Right lobe of liver (tissue), 4 donors: ENCODE results near the gene TBC1D5.

ENCODE experiments used
- CTCF ChIP-seq, 4 donors: fragments of 200-600 bp in 3 of 4; fragments of 450-650 bp in 1 of 4; IDR thresholded peaks; one replicate each; pipeline versions ENCODE4 v1.5.1 to v1.8.0; 2016 to 2022; ENCODE audit warnings: antibody characterized with exemption in 4 of 4, mild to moderate bottlenecking in 2 of 4
- POLR2A ChIP-seq: fragments of 450-650 bp; IDR thresholded peaks from one replicate; pipeline ENCODE4 v1.6.1; 2017; ENCODE audit warnings: antibody characterized with exemption, mild to moderate bottlenecking
- donor health status: DM: no; HTN: no; CAD: no.
- donor health status: DM: no; HTN: no; CAD: no.
- donor health status: DM: no; HTN: yes; CAD: no.

DNA sequence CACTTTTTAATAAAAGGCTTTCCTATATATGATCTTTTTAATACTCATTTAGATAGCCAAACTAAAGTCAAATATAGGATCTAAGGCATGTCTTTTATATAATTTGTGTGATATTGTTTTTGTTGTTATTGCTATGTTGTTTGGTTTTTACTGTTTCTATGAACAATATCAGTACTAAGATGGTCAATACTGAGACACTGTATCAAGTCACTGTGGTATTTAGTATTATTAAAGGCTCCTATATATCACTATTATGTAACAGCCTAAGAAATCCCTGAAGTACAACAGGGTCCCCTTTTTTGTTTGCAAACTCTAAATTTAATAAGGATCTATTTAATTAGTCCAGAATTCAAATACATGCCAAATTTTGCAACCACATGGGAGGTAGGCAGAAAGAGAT is 61.9 kb downstream of the TBC1D5 start:
- no peak for TF ChIP-seq CTCF (IDR thresholded peaks at IDR 0.05)
- no peak for TF ChIP-seq POLR2A
